SU-DHL-6 (cell line): ENCODE results near the gene TMEM128.

Source experiments
- H2AFZ ChIP-seq: fragments of 200-600 bp; sonication (generic); 2 replicates; pipeline ENCODE4 v1.6.1; 2014; ENCODE audit warnings: low read depth, mild to moderate bottlenecking, moderate library complexity, mixed read lengths, antibody characterized with exemption, low read length; ENCODE audit not compliant: severe bottlenecking
- H3F3A ChIP-seq: fragments of 200-600 bp; shearing (Covaris generic); 2 replicates; pipeline ENCODE4 v1.6.0; 2016; ENCODE audit warnings: antibody characterized with exemption, mild to moderate bottlenecking; ENCODE audit not compliant: insufficient read depth
- H3K27ac ChIP-seq: fragments of 200-600 bp; sonication (generic); 2 replicates; pipeline ENCODE4 v1.5.1; 2016; ENCODE audit warnings: low read depth, mild to moderate bottlenecking, low read length, moderate library complexity, mixed read lengths
- H3K27me3 ChIP-seq: fragments of 200-600 bp; sonication (generic), shearing (Covaris generic); 2 replicates; pipeline ENCODE4 v1.6.0; 2014; ENCODE audit warnings: mild to moderate bottlenecking, low read length
- H3K36me3 ChIP-seq: fragments of 200-600 bp; sonication (generic); 2 replicates; pipeline ENCODE4 v1.6.1; 2014; ENCODE audit warnings: mild to moderate bottlenecking, low read length, mixed read lengths
- H3K4me2 ChIP-seq: fragments of 300-600, 200-600 bp; shearing (Covaris generic), sonication (generic); 2 replicates; pipeline ENCODE4 v1.6.0; 2014; ENCODE audit warnings: low read length, low read depth, mild to moderate bottlenecking; ENCODE audit not compliant: poor library complexity, severe bottlenecking
- H3K4me3 ChIP-seq: fragments of 200-600 bp; sonication (generic); 2 replicates; pipeline ENCODE4 v1.5.1; 2014; ENCODE audit warnings: antibody characterized with exemption, low read length, mild to moderate bottlenecking, mixed read lengths; ENCODE audit not compliant: insufficient read depth, poor library complexity, severe bottlenecking
- H3K79me2 ChIP-seq: fragments of 200-600 bp; sonication (generic); 2 replicates; pipeline ENCODE4 v1.6.1; 2014; ENCODE audit warnings: mild to moderate bottlenecking, low read length, moderate library complexity; ENCODE audit not compliant: insufficient read depth
- H3K9ac ChIP-seq: fragments of 200-600 bp; sonication (generic); 2 replicates; pipeline ENCODE4 v1.7.0; 2014; ENCODE audit warnings: mild to moderate bottlenecking, low read length
- H3K9me2 ChIP-seq: fragments of 200-600 bp; sonication (generic); replicated peaks from 2 replicates; pipeline ENCODE4 v1.6.1; 2014; ENCODE audit warnings: low read length; ENCODE audit not compliant: insufficient read depth
- H3K9me3 ChIP-seq: fragments of 200-600 bp; sonication (generic); 2 replicates; pipeline ENCODE4 v1.6.1; 2014; ENCODE audit warnings: low read length, mixed read lengths; ENCODE audit not compliant: insufficient read depth
- H4K20me1 ChIP-seq: fragments of 200-600 bp; sonication (generic); 2 replicates; pipeline ENCODE4 v1.6.1; 2014; ENCODE audit warnings: low read depth, mild to moderate bottlenecking, antibody characterized with exemption, low read length, moderate library complexity, mixed read lengths
- EZH2phosphoT487 ChIP-seq: fragments of 200-600 bp; sonication (generic), shearing (Covaris generic); conservative IDR thresholded peaks from 2 replicates; pipeline ENCODE4 v1.6.1; 2018; ENCODE audit warnings: mild to moderate bottlenecking, antibody characterized with exemption, low read length, moderate library complexity, mixed read lengths
- TF ChIP-seq, protein P1 (sequence below): fragments of 200-600 bp; sonication (generic); IDR thresholded peaks from one replicate; pipeline ENCODE4 v1.5.1; 2017; ENCODE audit warnings: antibody characterized with exemption, mild to moderate bottlenecking, low read length, moderate library complexity; ENCODE audit not compliant: insufficient read depth, poor library complexity, severe bottlenecking

TMEM128 gene

DNA sequence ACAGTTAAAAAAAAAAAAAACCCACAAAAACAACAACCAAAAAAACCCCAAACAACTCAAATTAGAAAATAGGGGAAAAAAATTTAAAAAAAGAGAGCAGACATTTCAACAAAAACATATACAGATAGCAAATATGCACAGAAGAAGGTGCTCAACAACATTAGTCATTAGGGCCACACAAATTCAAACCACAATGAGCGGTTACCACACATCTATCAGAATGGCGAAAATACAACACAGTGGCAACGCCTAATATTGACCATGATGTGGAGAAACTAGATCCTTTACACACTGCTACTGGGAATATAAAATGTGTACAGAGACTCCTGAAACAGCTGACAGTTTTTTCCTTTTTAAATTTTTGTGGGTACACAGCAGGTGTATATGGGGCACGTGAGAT, 22.5 kb upstream of the TMEM128 start:
- Histone ChIP-seq H3K4me2 (no peak overlapping the region), H3K27me3 (no peaks in the 10 kb centered on the region), H3K79me2 (no peaks in the 10 kb centered on the region), H3K9me3 (no peaks in the 10 kb centered on the region), H2AFZ (no peak overlapping the region), H3F3A (peaks cover 9% of the 10 kb centered on the region; the same call in 1 of the 2 replicates), H3K9me2 (no peaks in the 10 kb centered on the region), H4K20me1 (no peaks in the 10 kb centered on the region), H3K4me3 (no peak overlapping the region), H3K36me3 (peaks cover 40% of the 10 kb centered on the region), H3K27ac (no peak overlapping the region), H3K9ac (no peak overlapping the region)
- TF ChIP-seq EZH2phosphoT487: no peak
- TF ChIP-seq, protein P1, sequence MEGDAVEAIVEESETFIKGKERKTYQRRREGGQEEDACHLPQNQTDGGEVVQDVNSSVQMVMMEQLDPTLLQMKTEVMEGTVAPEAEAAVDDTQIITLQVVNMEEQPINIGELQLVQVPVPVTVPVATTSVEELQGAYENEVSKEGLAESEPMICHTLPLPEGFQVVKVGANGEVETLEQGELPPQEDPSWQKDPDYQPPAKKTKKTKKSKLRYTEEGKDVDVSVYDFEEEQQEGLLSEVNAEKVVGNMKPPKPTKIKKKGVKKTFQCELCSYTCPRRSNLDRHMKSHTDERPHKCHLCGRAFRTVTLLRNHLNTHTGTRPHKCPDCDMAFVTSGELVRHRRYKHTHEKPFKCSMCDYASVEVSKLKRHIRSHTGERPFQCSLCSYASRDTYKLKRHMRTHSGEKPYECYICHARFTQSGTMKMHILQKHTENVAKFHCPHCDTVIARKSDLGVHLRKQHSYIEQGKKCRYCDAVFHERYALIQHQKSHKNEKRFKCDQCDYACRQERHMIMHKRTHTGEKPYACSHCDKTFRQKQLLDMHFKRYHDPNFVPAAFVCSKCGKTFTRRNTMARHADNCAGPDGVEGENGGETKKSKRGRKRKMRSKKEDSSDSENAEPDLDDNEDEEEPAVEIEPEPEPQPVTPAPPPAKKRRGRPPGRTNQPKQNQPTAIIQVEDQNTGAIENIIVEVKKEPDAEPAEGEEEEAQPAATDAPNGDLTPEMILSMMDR: no peak

DNA sequence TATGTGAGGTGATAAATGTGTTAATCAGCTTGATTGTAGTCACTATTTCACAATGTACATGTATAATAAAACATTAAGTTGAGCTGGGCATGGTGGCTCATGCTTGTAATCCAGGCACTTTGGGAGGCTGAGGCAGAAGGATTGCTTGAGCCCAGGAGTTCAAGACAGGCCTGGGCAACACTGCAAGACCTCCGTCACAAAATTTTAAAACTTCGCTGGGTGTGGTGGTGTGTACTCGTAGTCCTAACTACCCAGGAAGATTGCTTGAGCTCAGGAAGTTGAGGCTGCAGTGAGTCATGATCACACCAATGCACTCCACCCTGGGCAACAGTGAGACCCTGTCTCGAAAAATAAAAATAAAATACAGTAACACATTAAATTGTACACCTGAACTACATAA, 21.8 kb upstream of the TMEM128 start:
- H3K27ac ChIP-seq: no peak overlapping the region
- H3K4me3 ChIP-seq: no peak overlapping the region
- no peak for TF ChIP-seq EZH2phosphoT487
- TF ChIP-seq, protein P1: no peak
- H3F3A ChIP-seq: peaks cover 9% of the 10 kb centered on the region; the same call in 1 of the 2 replicates
- no peak overlapping the region for H2AFZ ChIP-seq
- H3K79me2 ChIP-seq: no peaks in the 10 kb centered on the region
- H3K36me3 ChIP-seq: peaks cover 35% of the 10 kb centered on the region
- H3K9me3 ChIP-seq: no peaks in the 10 kb centered on the region
- H3K27me3 ChIP-seq: no peaks in the 10 kb centered on the region
- H3K9ac ChIP-seq: no peak overlapping the region
- H4K20me1 ChIP-seq: no peaks in the 10 kb centered on the region
- no peak overlapping the region for H3K4me2 ChIP-seq
- H3K9me2 ChIP-seq: no peaks in the 10 kb centered on the region

DNA sequence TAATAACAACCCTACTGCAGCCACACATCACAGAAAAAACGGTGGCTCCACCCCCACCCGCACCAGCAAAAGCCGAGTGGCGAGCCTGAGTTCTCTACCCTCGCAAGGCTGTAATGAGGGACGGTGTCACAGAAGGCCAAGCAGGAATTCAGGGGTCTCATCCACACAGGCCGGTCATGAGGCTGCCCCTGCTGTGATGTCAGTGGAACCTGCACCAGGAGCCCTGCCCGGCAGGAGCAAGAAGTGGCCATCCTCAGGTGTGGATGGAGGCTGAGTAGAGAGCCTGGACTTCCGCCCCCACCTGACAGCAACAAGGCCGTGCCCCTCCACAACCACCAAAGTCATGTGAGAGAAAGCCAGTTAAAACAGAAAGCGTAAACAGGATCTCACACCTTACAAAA, 21.3 kb upstream of the TMEM128 start:
- Histone ChIP-seq H3K9ac (no peak overlapping the region), H4K20me1 (no peaks in the 10 kb centered on the region)

More for the DNA sequence above, 21.3 kb upstream of the TMEM128 start:
- Histone ChIP-seq H3K4me3 (no peak overlapping the region), H3K4me2 (no peak overlapping the region), H3K36me3 (peaks cover 34% of the 10 kb centered on the region), H3K9me3 (no peaks in the 10 kb centered on the region), H3K79me2 (no peaks in the 10 kb centered on the region), H3K27me3 (no peaks in the 10 kb centered on the region), H3K9me2 (no peaks in the 10 kb centered on the region), H3F3A (peaks cover 9% of the 10 kb centered on the region; the same call in 1 of the 2 replicates), H2AFZ (no peak overlapping the region), H3K27ac (no peak overlapping the region)
- TF ChIP-seq EZH2phosphoT487: no peak
- TF ChIP-seq, protein P1: no peak
